ENCODE results near the gene KRT34.
"Not testable (repeated sequence)": the region's sequence is repeated elsewhere in the genome, so short reads cannot be mapped to it uniquely, and the experiment has no call there.

KRT34 gene

GRCh38 chr17:41403404-41404023 is 21.4 kb upstream of the KRT34 start:
- DNase-seq = no peak

GRCh38 chr17:41402161-41402560 is 20.1 kb upstream of the KRT34 start:
- DNase-seq = no peak

- DNase-seq = no peak
These were observed 15.0 kb upstream of the KRT34 start, which contains the start of gene KRT31 for GRCh38 chr17:41396996-41397660. Gene KRT31 (minus strand): TSS chr17:41397608. CDS start chr17:41397539, 69 bp downstream.

- DNase-seq = no peak
These were observed 14.2 kb upstream of the KRT34 start for GRCh38 chr17:41396340-41396739.

- no peak for DNase-seq
These were observed 13.5 kb upstream of the KRT34 start for GRCh38 chr17:41395611-41396010.

- DNase-seq = not testable (repeated sequence)
These were observed 12.9 kb upstream of the KRT34 start for GRCh38 chr17:41395044-41395443.

- DNase-seq = no peak
These were observed 12.3 kb upstream of the KRT34 start for GRCh38 chr17:41394254-41394996.

- no peak for DNase-seq
These were observed 11.7 kb upstream of the KRT34 start for GRCh38 chr17:41393826-41394225.

GRCh38 chr17:41393294-41393693 is 11.2 kb upstream of the KRT34 start:
- DNase-seq = no peak

GRCh38 chr17:41392278-41392677 is 10.2 kb upstream of the KRT34 start:
- DNase-seq = no peak

GRCh38 chr17:41391535-41391934 is 9.4 kb upstream of the KRT34 start:
- no peak for DNase-seq

GRCh38 chr17:41390411-41390938 is 8.4 kb upstream of the KRT34 start:
- no peak for DNase-seq

GRCh38 chr17:41387670-41388069 is 5.6 kb upstream of the KRT34 start:
- no peak for DNase-seq

- no peak for DNase-seq
These were observed 4.1 kb upstream of the KRT34 start for GRCh38 chr17:41386227-41386626.

GRCh38 chr17:41383690-41384089 is 1.6 kb upstream of the KRT34 start:
- no peak for DNase-seq

- DNase-seq = no peak
These were observed 288 bp upstream of the KRT34 start for GRCh38 chr17:41382394-41382793.

- not testable (repeated sequence) for DNase-seq
These were observed 2.0 kb downstream of the KRT34 start for GRCh38 chr17:41380091-41380490.

- DNase-seq = no peak
These were observed 4.6 kb downstream of the KRT34 start for GRCh38 chr17:41377546-41377945.

GRCh38 chr17:41369713-41370112 is 12.4 kb downstream of the KRT34 start, which contains the start of gene KRT33B:
Gene KRT33B (minus strand): TSS chr17:41369813. CDS start chr17:41369750, 63 bp downstream.
- no peak for DNase-seq

- no peak for DNase-seq
These were observed 13.1 kb downstream of the KRT34 start for GRCh38 chr17:41369023-41369422.

GRCh38 chr17:41367426-41368075 is 14.6 kb downstream of the KRT34 start:
- no peak for DNase-seq

GRCh38 chr17:41366070-41366469 is 16.0 kb downstream of the KRT34 start:
- DNase-seq = no peak

GRCh38 chr17:41363881-41364280 is 18.2 kb downstream of the KRT34 start:
- no peak for DNase-seq
